ENCODE data around the gene TECR. TPM values are rescaled to one million over a fixed set of nuclear protein-coding genes. Genes with fewer than 3 reads are reported as not detected.

The TECR gene
- total and polyA plus RNA-seq, 2 of the 13 experiments (the other 11 are each of a cell fraction or from before 2014, with no cell fraction given) = 54.9 to 121 TPM

DNA sequence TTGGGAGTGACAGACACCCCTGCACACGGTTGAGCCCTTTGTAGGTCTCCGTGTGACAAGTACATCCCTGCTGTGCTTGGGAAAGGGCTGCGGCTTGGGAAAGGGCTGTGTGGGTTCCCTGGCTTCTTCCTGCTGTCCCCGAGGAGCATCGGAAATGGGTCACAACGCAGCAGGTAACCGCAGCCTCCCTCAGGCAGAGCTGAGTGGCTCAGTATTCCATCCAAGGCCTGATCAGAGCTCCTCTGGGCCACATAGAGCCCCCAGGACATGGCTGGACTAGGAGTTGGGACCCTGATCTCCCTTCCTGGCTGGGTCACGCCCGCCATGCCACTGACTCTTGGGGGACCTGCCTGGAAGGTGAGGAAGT lies 16.3 kb downstream of the TECR start (continued):
- TF ChIP-seq, protein P1, sequence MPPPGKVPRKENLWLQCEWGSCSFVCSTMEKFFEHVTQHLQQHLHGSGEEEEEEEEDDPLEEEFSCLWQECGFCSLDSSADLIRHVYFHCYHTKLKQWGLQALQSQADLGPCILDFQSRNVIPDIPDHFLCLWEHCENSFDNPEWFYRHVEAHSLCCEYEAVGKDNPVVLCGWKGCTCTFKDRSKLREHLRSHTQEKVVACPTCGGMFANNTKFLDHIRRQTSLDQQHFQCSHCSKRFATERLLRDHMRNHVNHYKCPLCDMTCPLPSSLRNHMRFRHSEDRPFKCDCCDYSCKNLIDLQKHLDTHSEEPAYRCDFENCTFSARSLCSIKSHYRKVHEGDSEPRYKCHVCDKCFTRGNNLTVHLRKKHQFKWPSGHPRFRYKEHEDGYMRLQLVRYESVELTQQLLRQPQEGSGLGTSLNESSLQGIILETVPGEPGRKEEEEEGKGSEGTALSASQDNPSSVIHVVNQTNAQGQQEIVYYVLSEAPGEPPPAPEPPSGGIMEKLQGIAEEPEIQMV (CRISPR knock-in tag; IDR thresholded peaks at IDR 0.05; ENCODE audit: low read depth) = no peak

DNA sequence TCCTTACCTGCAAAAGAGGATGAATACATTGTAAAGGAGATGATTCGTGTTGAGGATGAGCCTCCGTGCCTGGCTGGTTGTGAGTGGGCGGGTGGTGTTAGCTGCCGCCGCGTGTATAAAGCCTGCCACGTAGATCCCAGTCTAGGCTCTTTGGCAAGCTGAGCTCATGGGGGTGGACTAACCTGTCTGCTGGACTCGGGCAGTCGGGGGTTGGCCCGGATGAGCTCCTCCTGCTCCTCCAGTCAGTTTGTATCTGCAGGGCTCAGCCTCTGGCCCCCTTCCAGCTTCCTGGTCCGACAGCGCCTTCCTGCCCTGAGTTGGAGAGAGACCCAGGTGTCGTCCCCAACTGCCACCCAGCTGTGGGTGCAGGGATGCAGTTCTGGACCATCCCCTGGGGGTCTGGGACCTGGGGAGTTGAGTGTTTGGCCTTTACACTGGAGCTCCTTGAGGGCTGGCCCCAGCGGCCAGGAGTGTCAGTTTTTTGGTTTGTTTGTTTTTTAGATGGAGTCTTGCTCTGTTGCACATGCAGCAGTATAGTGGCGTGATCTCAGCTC lies 20.9 kb downstream of the TECR start:
- no peak for ATAC-seq
- WGBS (ENCODE audit: low lambda C conversion rate) = 85% methylated on average over 10 of the region's 15 CpGs
- H3K9me3 ChIP-seq (ENCODE audit: low read length) = no peaks in the 10 kb centered on the region
- H4K20me1 ChIP-seq (ENCODE audit: insufficient read depth, low read length) = no peaks in the 10 kb centered on the region; the same call in 1 of the 2 replicates
- no TSS peak for BruUV-seq (replicated peaks)
- H3K36me3 ChIP-seq (replicated peaks in 1 of 2; ENCODE audit: control insufficient read depth in 1 of 2, insufficient read depth in 2 of 2, low read length in 2 of 2) = peaks cover 2 to 13% of the 10 kb centered on the region in 2 experiments; a peak in 2 of 5 replicates
- POLR2A ChIA-PET = interaction anchor here (1.1 to 1.4 kb wide), 2 partner anchors 30 to 36 kb away, joined by 4 to 7 read pairs; no protein-coding TSS in a partner anchor
- no peak overlapping the region for H3K9ac ChIP-seq (ENCODE audit: insufficient read depth, low read depth, low read length)
- H2AFZ ChIP-seq (ENCODE audit: low read length) = no peak overlapping the region
- no peak overlapping the region for H3K27ac ChIP-seq (ENCODE audit: extremely low read length, insufficient read depth, low read length)
- TF ChIP-seq, protein P2, sequence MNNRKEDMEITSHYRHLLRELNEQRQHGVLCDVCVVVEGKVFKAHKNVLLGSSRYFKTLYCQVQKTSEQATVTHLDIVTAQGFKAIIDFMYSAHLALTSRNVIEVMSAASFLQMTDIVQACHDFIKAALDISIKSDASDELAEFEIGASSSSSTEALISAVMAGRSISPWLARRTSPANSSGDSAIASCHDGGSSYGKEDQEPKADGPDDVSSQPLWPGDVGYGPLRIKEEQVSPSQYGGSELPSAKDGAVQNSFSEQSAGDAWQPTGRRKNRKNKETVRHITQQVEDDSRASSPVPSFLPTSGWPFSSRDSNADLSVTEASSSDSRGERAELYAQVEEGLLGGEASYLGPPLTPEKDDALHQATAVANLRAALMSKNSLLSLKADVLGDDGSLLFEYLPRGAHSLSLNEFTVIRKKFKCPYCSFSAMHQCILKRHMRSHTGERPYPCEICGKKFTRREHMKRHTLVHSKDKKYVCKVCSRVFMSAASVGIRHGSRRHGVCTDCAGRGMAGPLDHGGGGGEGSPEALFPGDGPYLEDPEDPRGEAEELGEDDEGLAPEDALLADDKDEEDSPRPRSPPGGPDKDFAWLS (CRISPR knock-in tag; IDR thresholded peaks at IDR 0.05; ENCODE audit: borderline replicate concordance) = no peak
- TF ChIP-seq ZNF552 (CRISPR knock-in tag; IDR thresholded peaks at IDR 0.05; ENCODE audit: borderline replicate concordance) (no peak), MAFG (CRISPR knock-in tag; IDR thresholded peaks at IDR 0.05) (no peak), ZNF432 (CRISPR knock-in tag; IDR thresholded peaks at IDR 0.05; ENCODE audit: borderline replicate concordance) (no peak)
- FAIRE-seq = no peak
- no peak overlapping the region for H3K4me2 ChIP-seq (ENCODE audit: low read depth, low read length)
- intact Hi-C loops (cut with micrococcal nuclease; ENCODE audit: unreplicated experiment) = loop anchor here (2.0 kb wide), 2 partner anchors 13 to 37 kb away; no protein-coding TSS in a partner anchor
- H3K4me3 ChIP-seq (replicated peaks in 1 of 3; ENCODE audit: insufficient read depth in 1 of 3, low read depth in 2 of 3, low read length in 3 of 3) = no peak overlapping the region
- peaks cover 31% of the 10 kb centered on the region for H3K79me2 ChIP-seq (ENCODE audit: insufficient read depth, low read length)
- no peaks in the 10 kb centered on the region for H3K27me3 ChIP-seq (ENCODE audit: control insufficient read depth in 1 of 2, insufficient read depth in 2 of 2, low read length in 2 of 2)
- in situ Hi-C loops (cut with HindIII; ENCODE audit: extremely low pct_ligation_motif_present, low pct_unique_long_range_greater_than_20kb) = no loop called here
- CTCF ChIA-PET (ENCODE audit: low intra/inter-chr PET ratio, low total read pairs) = no interaction called here
- no peak for DNase-seq (ENCODE audit: low spot score)
- peaks cover 51% of the 10 kb centered on the region for H3K4me1 ChIP-seq (ENCODE audit: insufficient read depth, low read length)
